ENCODE measurements around the gene TAF9B. TPM values are rescaled to one million over a fixed set of nuclear protein-coding genes. Genes with fewer than 3 reads are reported as not detected.
A peak's percentile ranks its signal among the peaks of the same experiment; 100 is the strongest.

The TAF9B gene
- polyA plus RNA-seq, 1 of the 3 experiments (the other 2 are of a cell fraction): 11.6 TPM

GRCh38 chrX:78105944-78106650 is 33.4 kb downstream of the TAF9B start (continued):
- TF ChIP-seq RCOR1 (IDR thresholded peaks at IDR 0.05; ENCODE audit: low read length): no peak

GRCh38 chrX:78104447-78105176 is 34.8 kb downstream of the TAF9B start:
- ChIA-PET POLR2A (no interaction called here), CTCF (interaction anchor here (1.0 to 1.3 kb wide), 3 partner anchors 11 to 195 kb away, joined by 3 to 4 read pairs (median 3); no protein-coding TSS in a partner anchor)
- Histone ChIP-seq H3K36me3 (replicated peaks in 1 of 2; ENCODE audit: control insufficient read depth in 1 of 2, insufficient read depth in 2 of 2, low read length in 1 of 2) (peaks cover 5 to 7% of the 10 kb centered on the region in 2 experiments), H2AFZ (ENCODE audit: low read depth) (no peak overlapping the region), H3K4me1 (ENCODE audit: control insufficient read depth in 1 of 2, insufficient read depth in 2 of 2, low read depth in 1 of 2, low read length in 1 of 2) (peaks cover 0 to 10% of the 10 kb centered on the region in 2 experiments; a peak in 1 of 4 replicates), H3K9ac (peak overlapping the region; percentile 95), H3K4me3 (ENCODE audit: low read depth in 2 of 2, low read length in 1 of 2) (peak overlapping the region; percentile 79 to 83), H3K79me2 (ENCODE audit: insufficient read depth) (peaks cover 56% of the 10 kb centered on the region), H4K20me1 (ENCODE audit: insufficient read depth) (peaks cover 47% of the 10 kb centered on the region), H3K9me3 (no peaks in the 10 kb centered on the region), H3K27ac (ENCODE audit: low read depth in 2 of 2, low read length in 1 of 2) (peak overlapping the region; percentile 82 to 83), H3F3A (replicated peaks; ENCODE audit: insufficient read depth) (no peaks in the 10 kb centered on the region), H3K4me2 (peak overlapping the region; percentile 75), H3K9me2 (no peaks in the 10 kb centered on the region), H3K27me3 (ENCODE audit: insufficient read depth) (no peaks in the 10 kb centered on the region)
- peak; percentile 19 for DNase-seq
- WGBS (ENCODE audit: low lambda C conversion rate): 32% methylated on average over 25 of the region's 27 CpGs
- TF ChIP-seq MXI1 (IDR thresholded peaks at IDR 0.05; ENCODE audit: low read depth, low read length): 0 out of 2 replicates have a peak, but pooled peaks have one; percentile 20
- no peak for TF ChIP-seq USF2 (IDR thresholded peaks at IDR 0.05; ENCODE audit: borderline replicate concordance, low read depth, low read length)
- no peak for TF ChIP-seq CTCF (IDR thresholded peaks at IDR 0.05)

GRCh38 chrX:78103623-78104446 is 35.6 kb downstream of the TAF9B start, which contains the start of gene PGK1:
TSS of gene PGK1 (plus strand) at chrX:78104248. CDS start at chrX:78104341, 93 bp downstream.
- Histone ChIP-seq H3K36me3 (replicated peaks in 1 of 2; ENCODE audit: control insufficient read depth in 1 of 2, insufficient read depth in 2 of 2, low read length in 1 of 2) (peaks cover 5 to 7% of the 10 kb centered on the region in 2 experiments), H4K20me1 (ENCODE audit: insufficient read depth) (peaks cover 39% of the 10 kb centered on the region), H3F3A (replicated peaks; ENCODE audit: insufficient read depth) (no peaks in the 10 kb centered on the region), H3K27ac (ENCODE audit: low read depth in 2 of 2, low read length in 1 of 2) (peak within 1 kb of the TSS; percentile 83 to 91), H3K4me3 (ENCODE audit: low read depth in 2 of 2, low read length in 1 of 2) (peak within 1 kb of the TSS; percentile 79 to 83), H3K9ac (peak within 1 kb of the TSS; percentile 95), H3K27me3 (ENCODE audit: insufficient read depth) (no peaks in the 10 kb centered on the region), H3K79me2 (ENCODE audit: insufficient read depth) (peaks cover 48% of the 10 kb centered on the region), H3K9me3 (no peaks in the 10 kb centered on the region), H3K4me1 (ENCODE audit: control insufficient read depth in 1 of 2, insufficient read depth in 2 of 2, low read depth in 1 of 2, low read length in 1 of 2) (peaks cover 0 to 10% of the 10 kb centered on the region in 2 experiments; a peak in 1 of 4 replicates), H3K4me2 (peak within 1 kb of the TSS; percentile 75), H2AFZ (ENCODE audit: low read depth) (peak within 1 kb of the TSS; percentile 78; the same call in 1 of the 2 replicates), H3K9me2 (no peaks in the 10 kb centered on the region)
- POLR2A ChIA-PET: no interaction called here
- WGBS (ENCODE audit: low lambda C conversion rate): 20% methylated on average over 12 of the region's 72 CpGs
- CTCF ChIA-PET: interaction anchor here (1.0 to 1.3 kb wide), 3 partner anchors 12 to 74 kb away, joined by 3 to 4 read pairs (median 4); no protein-coding TSS in a partner anchor
- peak; percentile 88 for DNase-seq
- peak; percentile 72 for TF ChIP-seq POLR2AphosphoS5 (IDR thresholded peaks at IDR 0.05; ENCODE audit: low read depth, low read length)
- no peak for TF ChIP-seq TCF12 (IDR thresholded peaks at IDR 0.05)
- TF ChIP-seq PBX3 (IDR thresholded peaks at IDR 0.05): peak; percentile 99
- TF ChIP-seq RCOR1 (IDR thresholded peaks at IDR 0.05; ENCODE audit: low read length): no peak
- TF ChIP-seq ELF1 (IDR thresholded peaks at IDR 0.05): peak; percentile 66
- TF ChIP-seq USF2 (IDR thresholded peaks at IDR 0.05; ENCODE audit: borderline replicate concordance, low read depth, low read length): no peak
- TF ChIP-seq MXI1 (IDR thresholded peaks at IDR 0.05; ENCODE audit: low read depth, low read length): peak; percentile 63
- TF ChIP-seq SMC3 (IDR thresholded peaks at IDR 0.05; ENCODE audit: low read depth, low read length): no peak
- TF ChIP-seq FOSL2 (IDR thresholded peaks at IDR 0.05; ENCODE audit: borderline replicate concordance, low read depth): no peak
- peak; percentile 73 for TF ChIP-seq TAF1 (IDR thresholded peaks at IDR 0.05; ENCODE audit: borderline replicate concordance, low read depth, low read length)
- no peak for TF ChIP-seq ZBTB33 (IDR thresholded peaks at IDR 0.05; ENCODE audit: borderline replicate concordance, low read depth)

All from SK-N-SH (cell line).